Gastrocnemius medialis (tissue), 4 donors: Measurements from ENCODE around the gene DOCK11. TPM values are rescaled to one million over a fixed set of nuclear protein-coding genes. Genes with fewer than 3 reads are reported as not detected.

Experiments used
- ATAC-seq, 2 donors: fragments of 150-250 bp; one replicate each; pipeline ENCODE4 v1.9.1; 2016
- DNase-seq, 2 donors: peaks; one replicate each; pipeline ENCODE4 v3.0.0-alpha.2; 2019
- H3K27ac ChIP-seq, 4 donors: fragments of 200-600 bp; sonication (generic); 1 replicate in 1 of 4; 2 replicates in 3 of 4; pipeline ENCODE4 v1.5.1; 2016 to 2018; ENCODE audit warnings: mild to moderate bottlenecking in 2 of 4, moderate library complexity in 1 of 4
- H3K27me3 ChIP-seq, 3 donors: fragments of 200-600 bp; sonication (generic) in 2 of 3; 1 replicate in 1 of 3; 2 replicates in 2 of 3; pipeline versions ENCODE4 v1.5.1 to v1.6.0; 2016 to 2019; ENCODE audit warnings: mild to moderate bottlenecking in 1 of 3, moderate library complexity in 1 of 3
- H3K36me3 ChIP-seq, 2 donors: fragments of 200-600 bp; sonication (generic) in 1 of 2; one replicate each; pipeline ENCODE4 v1.5.1; 2017 to 2018
- H3K4me1 ChIP-seq, 2 donors: fragments of 200-600 bp; sonication (generic) in 1 of 2; one replicate each; pipeline ENCODE4 v1.5.1; 2016 to 2017; ENCODE audit warnings: mild to moderate bottlenecking in 2 of 2
- H3K4me3 ChIP-seq, 4 donors: fragments of 200-600 bp; sonication (generic) in 3 of 4; 1 replicate in 1 of 4; 2 replicates in 3 of 4; pipeline ENCODE4 v1.5.1; 2016 to 2019; ENCODE audit warnings: mild to moderate bottlenecking in 2 of 4
- H3K9me3 ChIP-seq, 3 donors: fragments of 200-600 bp; sonication (generic) in 2 of 3; 1 replicate in 1 of 3; 2 replicates in 2 of 3; pipeline ENCODE4 v1.5.1; 2016 to 2019
- CTCF ChIP-seq, 5 experiments: fragments of 450-650 bp in 3 of 5; fragments of 200-600 bp in 2 of 5; sonication (generic) in 2 of 5; IDR thresholded peaks in 4 of 5; conservative IDR thresholded peaks in 1 of 5; 1 replicate in 4 of 5; 2 replicates in 1 of 5; pipeline ENCODE4 v1.5.1; 2016 to 2019; ENCODE audit warnings: antibody characterized with exemption in 5 of 5, mild to moderate bottlenecking in 3 of 5, moderate library complexity in 3 of 5
- POLR2A ChIP-seq, 2 donors: fragments of 450-650 bp; IDR thresholded peaks; one replicate each; pipeline ENCODE4 v1.6.1; 2017; ENCODE audit warnings: antibody characterized with exemption in 2 of 2, mild to moderate bottlenecking in 2 of 2, moderate library complexity in 2 of 2
- in situ Hi-C, 4 donors: fragments of 200-750 bp; cut with MboI; loops; one replicate each; pipeline versions ENCODE4 v1.15.0 to v1.8.0; 2017; ENCODE audit warnings: low sequenced_read_pairs in 4 of 4
- intact Hi-C: fragments of 100-400 bp; cut with DNase I; formaldehyde crosslinking; loops from one replicate; pipeline ENCODE4 v1.15.1; 2023; ENCODE audit warnings: low total_unique reads
- total RNA-seq, 4 donors: library from RNA; depleted of rRNA; stranded (reverse); fragments of >200 nt; gene quantifications; one replicate each; pipeline versions ENCODE4 v1.1.0 to v1.2.3, GENCODE V29; 2016

Gene DOCK11
- total RNA-seq, 4 donors from 2014 or later = 2.3 to 5.7 (median 3.2) TPM

GRCh38 chrX:118666521-118666920 lies 170.9 kb downstream of the DOCK11 start:
- TF ChIP-seq POLR2A (IDR thresholded peaks at IDR 0.05) = no peak
- H3K9me3 ChIP-seq = no peaks in the 10 kb centered on the region
- in situ Hi-C loops = no loop called here
- H3K4me1 ChIP-seq = no peaks in the 10 kb centered on the region
- DNase-seq = no peak
- H3K27me3 ChIP-seq = no peaks in the 10 kb centered on the region
- intact Hi-C loops = no loop called here
- H3K4me3 ChIP-seq = no peak overlapping the region
- no peak overlapping the region for H3K27ac ChIP-seq
- H3K36me3 ChIP-seq = no peaks in the 10 kb centered on the region
- ATAC-seq = no peak

- TF ChIP-seq POLR2A (IDR thresholded peaks at IDR 0.05) = no peak
- no peak for TF ChIP-seq CTCF (IDR thresholded peaks at IDR 0.05 in 4 of 5, conservative IDR thresholded peaks at IDR 0.05 in 1 of 5)
- intact Hi-C loops (no loop called here), in situ Hi-C loops (no loop called here)
- no peaks in the 10 kb centered on the region for H3K36me3 ChIP-seq
- H3K27me3 ChIP-seq = no peaks in the 10 kb centered on the region
- H3K4me1 ChIP-seq = no peaks in the 10 kb centered on the region
- no peak overlapping the region for H3K4me3 ChIP-seq
- DNase-seq (no peak), ATAC-seq (no peak)
- no peak overlapping the region for H3K27ac ChIP-seq
- H3K9me3 ChIP-seq = no peaks in the 10 kb centered on the region
Measured at GRCh38 chrX:118669435-118669834, 173.8 kb downstream of the DOCK11 start.

GRCh38 chrX:118675326-118675965 lies 179.8 kb downstream of the DOCK11 start:
- intact Hi-C loops (no loop called here), in situ Hi-C loops (no loop called here)
- DNase-seq (no peak), ATAC-seq (no peak)
- TF ChIP-seq POLR2A (IDR thresholded peaks at IDR 0.05) = no peak
- TF ChIP-seq CTCF (IDR thresholded peaks at IDR 0.05 in 4 of 5, conservative IDR thresholded peaks at IDR 0.05 in 1 of 5) = no peak
- Histone ChIP-seq H3K27me3 (no peaks in the 10 kb centered on the region), H3K9me3 (no peaks in the 10 kb centered on the region), H3K27ac (no peak overlapping the region), H3K4me3 (no peak overlapping the region), H3K36me3 (no peaks in the 10 kb centered on the region), H3K4me1 (no peaks in the 10 kb centered on the region)

- intact Hi-C loops (no loop called here), in situ Hi-C loops (no loop called here)
- Histone ChIP-seq H3K36me3 (no peaks in the 10 kb centered on the region), H3K9me3 (no peaks in the 10 kb centered on the region), H3K4me1 (no peaks in the 10 kb centered on the region), H3K4me3 (no peak overlapping the region), H3K27me3 (no peaks in the 10 kb centered on the region), H3K27ac (no peak overlapping the region)
- TF ChIP-seq CTCF (IDR thresholded peaks at IDR 0.05 in 4 of 5, conservative IDR thresholded peaks at IDR 0.05 in 1 of 5) (no peak), POLR2A (IDR thresholded peaks at IDR 0.05) (no peak)
- ATAC-seq = no peak
- DNase-seq = no peak
Measured at GRCh38 chrX:118675966-118676349, 180.3 kb downstream of the DOCK11 start.

- in situ Hi-C loops (no loop called here), intact Hi-C loops (no loop called here)
- TF ChIP-seq POLR2A (IDR thresholded peaks at IDR 0.05) (no peak), CTCF (IDR thresholded peaks at IDR 0.05 in 4 of 5, conservative IDR thresholded peaks at IDR 0.05 in 1 of 5) (no peak)
- no peak overlapping the region for H3K4me3 ChIP-seq
- no peaks in the 10 kb centered on the region for H3K27me3 ChIP-seq
- H3K4me1 ChIP-seq = no peaks in the 10 kb centered on the region
- H3K27ac ChIP-seq = no peak overlapping the region
- no peak for DNase-seq
- H3K9me3 ChIP-seq = no peaks in the 10 kb centered on the region
- H3K36me3 ChIP-seq = no peaks in the 10 kb centered on the region
- ATAC-seq = no peak
Measured at GRCh38 chrX:118677318-118677717, 181.7 kb downstream of the DOCK11 start.
